Natural killer cell (primary cell): ENCODE measurements around the gene EFHC1. TPM values are rescaled to one million over a fixed set of nuclear protein-coding genes. Genes with fewer than 3 reads are reported as not detected.

Experiments used
- ATAC-seq, 3 donors: fragments of 150-1000 bp in 2 of 3; fragments of 200-7000 bp in 1 of 3; cut with Tn5 transposase; 1 replicate in 1 of 3; 2 replicates in 2 of 3; pipeline ENCODE4 v1.10.0; 2021; ENCODE audit warnings: mild to moderate bottlenecking in 2 of 3, moderate library complexity in 2 of 3
- DNase-seq, 2 donors: peaks; one replicate each; pipeline versions ENCODE4 v3.0.0 to v3.0.0-alpha.2; 2013 to 2021; ENCODE audit warnings: mixed read lengths in 1 of 2
- H3K27ac ChIP-seq: one replicate; pipeline ENCODE4 v1.5.1; 2013; ENCODE audit warnings: mild to moderate bottlenecking, low read length
- H3K27me3 ChIP-seq: one replicate; pipeline ENCODE4 v1.6.1; 2013; ENCODE audit warnings: low read length; ENCODE audit not compliant: control insufficient read depth, insufficient read depth
- H3K36me3 ChIP-seq: one replicate; pipeline ENCODE4 v1.6.1; 2013; ENCODE audit warnings: low read length; ENCODE audit not compliant: control insufficient read depth, insufficient read depth
- H3K4me1 ChIP-seq: one replicate; pipeline ENCODE4 v1.6.1; 2013; ENCODE audit warnings: low read length; ENCODE audit not compliant: control insufficient read depth, insufficient read depth
- H3K4me3 ChIP-seq: one replicate; pipeline ENCODE4 v1.5.1; 2013; ENCODE audit warnings: low read length
- H3K9me3 ChIP-seq: one replicate; pipeline ENCODE4 v1.6.1; 2013; ENCODE audit warnings: low read length; ENCODE audit not compliant: control insufficient read depth, insufficient read depth
- H3K27ac Mint-ChIP-seq, 2 donors: one replicate each; pipeline ENCODE4 v1.8.0; 2022; ENCODE audit warnings: mild to moderate bottlenecking in 2 of 2, mixed read lengths in 2 of 2, moderate library complexity in 1 of 2
- H3K27me3 Mint-ChIP-seq, 2 donors: one replicate each; pipeline ENCODE4 v1.8.0; 2022; ENCODE audit warnings: low read depth in 2 of 2, mixed read lengths in 2 of 2
- H3K36me3 Mint-ChIP-seq: one replicate; pipeline ENCODE4 v1.8.0; 2022; ENCODE audit warnings: mixed read lengths
- H3K4me1 Mint-ChIP-seq, 2 donors: one replicate each; pipeline ENCODE4 v1.8.0; 2022; ENCODE audit warnings: mixed read lengths in 2 of 2
- H3K4me3 Mint-ChIP-seq: one replicate; pipeline ENCODE4 v1.8.0; 2022; ENCODE audit warnings: mild to moderate bottlenecking, moderate library complexity, mixed read lengths
- H3K9me3 Mint-ChIP-seq, 2 donors: one replicate each; pipeline ENCODE4 v1.8.0; 2022; ENCODE audit warnings: mixed read lengths in 2 of 2
- WGBS: methylation state at CpG from one replicate; pipeline ENCODE4 v1.1.7; 2013; ENCODE audit warnings: missing lambda C conversion rate; ENCODE audit not compliant: insufficient coverage; 5-methylcytosine and 5-hydroxymethylcytosine counted together
- intact Hi-C: fragments of 100-400 bp; cut with micrococcal nuclease; formaldehyde crosslinking; loops from one replicate; pipeline ENCODE4 v1.14.2; 2022
- total RNA-seq, 4 donors: library from RNA; stranded (reverse); fragments of 120-200 nt in 1 of 4; gene quantifications; one replicate each; pipeline versions ENCODE4 v1.2.3 to v1.2.4, GENCODE V29; 2013 to 2022
- TF ChIP-seq, protein P1 (sequence below): fragments of 200-600 bp; IDR thresholded peaks from one replicate; pipeline ENCODE4 v1.8.0; 2022; ENCODE audit warnings: antibody characterized with exemption

The EFHC1 gene
- total RNA-seq, 3 donors from 2014 or later (not counting 1 experiment from before 2014, with no cell fraction given) = 10.7 to 20.9 (median 13.7) TPM

DNA sequence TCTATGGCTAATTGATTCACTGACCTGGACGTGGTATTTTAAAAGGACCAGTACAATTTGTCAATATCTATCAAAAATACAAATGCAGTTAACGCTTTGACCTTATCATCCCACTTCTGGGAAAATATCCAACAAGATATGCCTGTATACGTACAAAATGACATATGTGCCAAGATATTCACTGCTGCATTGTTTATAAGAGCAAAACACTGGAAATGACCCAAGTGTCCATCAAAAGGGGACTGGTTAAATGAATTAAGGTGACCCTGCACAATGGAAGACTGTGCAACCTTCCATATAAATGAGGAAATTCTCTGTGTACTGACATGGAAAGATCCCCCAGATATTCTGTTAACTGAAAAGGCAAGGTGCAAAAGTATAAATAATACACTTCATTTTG is 142.8 kb downstream of the EFHC1 start:
- no peak for DNase-seq
- Mint-ChIP-seq H3K36me3 (no peaks in the 10 kb centered on the region), H3K27me3 (no peaks in the 10 kb centered on the region), H3K9me3 (no peaks in the 10 kb centered on the region), H3K4me1 (peaks cover 59 to 75% of the 10 kb centered on the region in 2 donors), H3K4me3 (no peak overlapping the region), H3K27ac (no peak overlapping the region)
- Histone ChIP-seq H3K36me3 (no peaks in the 10 kb centered on the region), H3K27me3 (no peaks in the 10 kb centered on the region), H3K9me3 (no peaks in the 10 kb centered on the region), H3K4me1 (peaks cover 8% of the 10 kb centered on the region), H3K4me3 (no peak overlapping the region), H3K27ac (no peak overlapping the region)
- intact Hi-C loops = no loop called here
- ATAC-seq = no peak
- WGBS = 84% methylated on average over 3 of the region's 3 CpGs
- TF ChIP-seq, protein P1, sequence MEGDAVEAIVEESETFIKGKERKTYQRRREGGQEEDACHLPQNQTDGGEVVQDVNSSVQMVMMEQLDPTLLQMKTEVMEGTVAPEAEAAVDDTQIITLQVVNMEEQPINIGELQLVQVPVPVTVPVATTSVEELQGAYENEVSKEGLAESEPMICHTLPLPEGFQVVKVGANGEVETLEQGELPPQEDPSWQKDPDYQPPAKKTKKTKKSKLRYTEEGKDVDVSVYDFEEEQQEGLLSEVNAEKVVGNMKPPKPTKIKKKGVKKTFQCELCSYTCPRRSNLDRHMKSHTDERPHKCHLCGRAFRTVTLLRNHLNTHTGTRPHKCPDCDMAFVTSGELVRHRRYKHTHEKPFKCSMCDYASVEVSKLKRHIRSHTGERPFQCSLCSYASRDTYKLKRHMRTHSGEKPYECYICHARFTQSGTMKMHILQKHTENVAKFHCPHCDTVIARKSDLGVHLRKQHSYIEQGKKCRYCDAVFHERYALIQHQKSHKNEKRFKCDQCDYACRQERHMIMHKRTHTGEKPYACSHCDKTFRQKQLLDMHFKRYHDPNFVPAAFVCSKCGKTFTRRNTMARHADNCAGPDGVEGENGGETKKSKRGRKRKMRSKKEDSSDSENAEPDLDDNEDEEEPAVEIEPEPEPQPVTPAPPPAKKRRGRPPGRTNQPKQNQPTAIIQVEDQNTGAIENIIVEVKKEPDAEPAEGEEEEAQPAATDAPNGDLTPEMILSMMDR = no peak

DNA sequence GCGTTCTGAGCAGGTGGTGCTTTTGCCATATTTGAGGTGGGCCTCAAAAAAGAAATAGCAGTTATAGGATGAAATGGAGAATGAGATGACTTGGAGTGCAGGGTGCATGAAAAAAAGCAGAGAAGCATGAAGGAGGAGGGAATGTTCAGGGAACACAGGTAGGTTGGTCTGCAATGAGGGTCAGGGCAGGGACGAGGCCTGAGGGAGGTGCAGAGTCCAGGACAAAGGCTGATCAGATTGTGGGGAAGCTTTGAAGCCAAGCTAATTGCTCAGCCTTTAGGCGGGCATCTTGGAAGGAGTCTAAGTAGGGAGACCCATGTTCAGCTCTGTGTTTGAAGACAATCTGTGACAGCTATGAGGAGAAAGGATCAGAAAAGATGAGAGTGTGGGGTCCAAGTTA is 144.7 kb downstream of the EFHC1 start:
- H3K9me3 ChIP-seq = no peaks in the 10 kb centered on the region
- Mint-ChIP-seq H3K27ac (no peak overlapping the region), H3K36me3 (no peaks in the 10 kb centered on the region), H3K27me3 (no peaks in the 10 kb centered on the region), H3K4me1 (peaks cover 58 to 71% of the 10 kb centered on the region in 2 donors), H3K9me3 (no peaks in the 10 kb centered on the region), H3K4me3 (no peak overlapping the region)
- no peaks in the 10 kb centered on the region for H3K36me3 ChIP-seq
- intact Hi-C loops = no loop called here
- peaks cover 8% of the 10 kb centered on the region for H3K4me1 ChIP-seq
- no peak overlapping the region for H3K4me3 ChIP-seq
- H3K27me3 ChIP-seq = no peaks in the 10 kb centered on the region
- DNase-seq = no peak
- no peak overlapping the region for H3K27ac ChIP-seq
- 98% methylated on average over 3 of the region's 3 CpGs for WGBS
- ATAC-seq = no peak
- TF ChIP-seq, protein P1 = no peak

DNA sequence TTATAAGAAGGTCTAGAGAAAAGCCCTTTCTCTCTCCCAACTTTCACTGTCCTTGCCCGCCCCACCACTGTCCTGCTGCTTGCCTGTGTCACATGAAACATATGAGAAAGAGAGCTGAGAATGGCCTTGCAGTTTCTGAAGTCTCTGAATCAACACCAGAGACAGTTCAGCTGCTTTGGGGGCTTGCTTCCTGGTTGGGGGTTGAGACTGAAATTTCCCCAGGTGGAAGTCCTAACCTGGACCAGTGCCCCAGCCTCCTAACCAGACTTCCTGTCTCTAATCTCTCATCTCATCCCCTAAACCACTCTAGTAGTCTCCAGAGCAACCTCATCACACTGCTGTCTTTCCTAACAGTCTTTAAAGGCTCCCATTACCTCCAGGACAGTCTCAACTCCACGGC is 146.1 kb downstream of the EFHC1 start:
- Histone ChIP-seq H3K27me3 (no peaks in the 10 kb centered on the region), H3K4me1 (peaks cover 8% of the 10 kb centered on the region), H3K4me3 (no peak overlapping the region), H3K9me3 (no peaks in the 10 kb centered on the region), H3K27ac (no peak overlapping the region), H3K36me3 (no peaks in the 10 kb centered on the region)
- DNase-seq (no peak), ATAC-seq (no peak)
- no peaks in the 10 kb centered on the region for H3K36me3 Mint-ChIP-seq
- H3K4me1 Mint-ChIP-seq = peaks cover 57 to 71% of the 10 kb centered on the region in 2 donors
- no peaks in the 10 kb centered on the region for H3K27me3 Mint-ChIP-seq
- TF ChIP-seq, protein P1 = no peak
- WGBS = 70% methylated on average over 2 of the region's 2 CpGs
- no peak overlapping the region for H3K4me3 Mint-ChIP-seq
- peak overlapping the region in 1 of 2 donors; percentile 13 for H3K27ac Mint-ChIP-seq
- H3K9me3 Mint-ChIP-seq = no peaks in the 10 kb centered on the region
- intact Hi-C loops = no loop called here

DNA sequence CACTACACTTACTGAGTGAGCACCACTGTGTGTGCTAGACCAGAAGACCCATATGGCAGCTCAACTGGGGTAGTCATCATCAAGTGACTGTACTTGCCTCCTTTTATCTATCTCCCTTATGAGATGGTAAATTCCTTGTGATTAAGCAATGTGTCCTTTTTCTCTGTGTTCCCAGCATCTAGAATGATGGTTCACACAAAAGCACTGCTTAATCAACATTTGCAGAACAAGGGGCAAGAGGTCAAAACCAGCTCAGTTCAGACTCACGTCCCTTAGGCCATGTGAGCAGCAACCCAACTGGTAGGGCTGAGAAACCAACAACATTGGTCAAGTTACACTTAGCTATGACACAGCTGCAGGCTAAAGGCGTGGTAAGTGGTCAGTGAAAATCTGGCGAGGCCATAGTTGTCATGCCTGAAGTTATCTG is 146.7 kb downstream of the EFHC1 start:
- H3K27ac Mint-ChIP-seq = peak overlapping the region in 1 of 2 donors; percentile 13
- TF ChIP-seq, protein P1 = no peak
- no peak for ATAC-seq
- DNase-seq = no peak
- Histone ChIP-seq H3K9me3 (no peaks in the 10 kb centered on the region), H3K4me3 (no peak overlapping the region), H3K27me3 (no peaks in the 10 kb centered on the region), H3K36me3 (no peaks in the 10 kb centered on the region), H3K27ac (no peak overlapping the region), H3K4me1 (peaks cover 8% of the 10 kb centered on the region)
- peaks cover 59 to 74% of the 10 kb centered on the region in 2 donors for H3K4me1 Mint-ChIP-seq
- WGBS = 86% methylated on average over 3 of the region's 3 CpGs
- no peaks in the 10 kb centered on the region for H3K9me3 Mint-ChIP-seq
- intact Hi-C loops = no loop called here
- no peak overlapping the region for H3K4me3 Mint-ChIP-seq
- H3K27me3 Mint-ChIP-seq = no peaks in the 10 kb centered on the region
- H3K36me3 Mint-ChIP-seq = no peaks in the 10 kb centered on the region
